Activated naive CD8-positive, alpha-beta T cell treated with anti-CD3 and anti-CD28 coated beads for 36 hours (primary cell): ENCODE results near the gene RAB3A. TPM values are rescaled to one million over a fixed set of nuclear protein-coding genes. Genes with fewer than 3 reads are reported as not detected.
A peak's percentile ranks its signal among the peaks of the same experiment; 100 is the strongest.

Source experiments
- DNase-seq: peaks from one replicate; pipeline ENCODE4 v3.0.0; 2021
- H3K27ac Mint-ChIP-seq: one replicate; pipeline ENCODE4 v1.8.0; 2022; ENCODE audit warnings: mild to moderate bottlenecking, moderate library complexity, mixed read lengths
- H3K27me3 Mint-ChIP-seq: one replicate; pipeline ENCODE4 v1.8.0; 2022; ENCODE audit warnings: mild to moderate bottlenecking, mixed read lengths
- H3K36me3 Mint-ChIP-seq: one replicate; pipeline ENCODE4 v1.8.0; 2021; ENCODE audit warnings: mild to moderate bottlenecking, mixed read lengths
- H3K4me1 Mint-ChIP-seq: one replicate; pipeline ENCODE4 v1.8.0; 2021; ENCODE audit warnings: mixed read lengths
- H3K4me3 Mint-ChIP-seq: one replicate; pipeline ENCODE4 v1.8.0; 2022; ENCODE audit warnings: mild to moderate bottlenecking, moderate library complexity, mixed read lengths
- H3K9me3 Mint-ChIP-seq: one replicate; pipeline ENCODE4 v1.8.0; 2022; ENCODE audit warnings: mixed read lengths
- total RNA-seq, 2 experiments: library from RNA; stranded (reverse); gene quantifications; one replicate each; pipeline ENCODE4 v1.2.3, GENCODE V29; 2021

Gene RAB3A
- total RNA-seq, 2 experiments from 2014 or later: 3.2 to 3.9 TPM

DNA sequence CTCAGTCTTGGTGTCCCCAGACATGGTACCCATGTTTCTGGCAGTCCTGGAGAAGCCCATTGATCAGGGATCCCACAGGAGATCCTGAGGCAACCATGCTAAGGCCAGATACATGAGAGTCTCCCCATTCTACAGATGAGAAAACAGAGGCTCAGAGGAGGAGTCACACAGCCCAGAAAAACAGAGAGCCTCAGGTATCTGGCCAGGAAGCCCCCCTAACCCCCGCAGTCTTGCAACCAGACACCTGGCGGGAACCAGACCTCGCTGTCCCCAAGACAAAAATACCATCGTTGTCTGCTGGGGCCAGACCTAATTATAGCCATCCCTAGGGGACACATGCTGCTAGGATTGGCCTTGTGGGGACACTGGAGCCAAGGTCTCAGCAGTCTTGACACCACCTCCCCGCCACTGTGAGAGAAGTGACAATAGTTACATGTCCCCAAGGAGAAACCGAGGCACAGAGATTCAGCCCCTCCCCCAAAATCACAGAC, 24.0 kb upstream of the RAB3A start:
- Mint-ChIP-seq H3K4me3 (no peak overlapping the region), H3K27ac (no peak overlapping the region), H3K36me3 (no peaks in the 10 kb centered on the region), H3K9me3 (peaks cover 2% of the 10 kb centered on the region), H3K4me1 (peaks cover 29% of the 10 kb centered on the region), H3K27me3 (peaks cover 86% of the 10 kb centered on the region)
- DNase-seq: no peak

- no peak for DNase-seq
- no peak overlapping the region for H3K27ac Mint-ChIP-seq
- no peak overlapping the region for H3K4me3 Mint-ChIP-seq
- H3K27me3 Mint-ChIP-seq: peaks cover 85% of the 10 kb centered on the region
- no peaks in the 10 kb centered on the region for H3K36me3 Mint-ChIP-seq
- peaks cover 24% of the 10 kb centered on the region for H3K4me1 Mint-ChIP-seq
- no peaks in the 10 kb centered on the region for H3K9me3 Mint-ChIP-seq
These were observed 23.3 kb upstream of the RAB3A start for GRCh38 chr19:18226956-18227780.

GRCh38 chr19:18225702-18226468, 22.0 kb upstream of the RAB3A start, which contains the start of gene PDE4C:
Gene PDE4C, minus strand, starts transcription at chr19:18226438. Its CDS starts 23 bp downstream, at chr19:18226415.
- no peak within 1 kb of the TSS for H3K27ac Mint-ChIP-seq
- DNase-seq: no peak
- peaks cover 18% of the 10 kb centered on the region for H3K4me1 Mint-ChIP-seq
- H3K9me3 Mint-ChIP-seq: no peaks in the 10 kb centered on the region
- H3K4me3 Mint-ChIP-seq: no peak within 1 kb of the TSS
- no peaks in the 10 kb centered on the region for H3K36me3 Mint-ChIP-seq
- peaks cover 87% of the 10 kb centered on the region for H3K27me3 Mint-ChIP-seq

GRCh38 chr19:18225355-18225701, 21.5 kb upstream of the RAB3A start:
- Mint-ChIP-seq H3K36me3 (no peaks in the 10 kb centered on the region), H3K27ac (no peak overlapping the region), H3K27me3 (peaks cover 87% of the 10 kb centered on the region), H3K4me3 (no peak overlapping the region), H3K9me3 (no peaks in the 10 kb centered on the region), H3K4me1 (peaks cover 15% of the 10 kb centered on the region)
- DNase-seq: no peak

DNA sequence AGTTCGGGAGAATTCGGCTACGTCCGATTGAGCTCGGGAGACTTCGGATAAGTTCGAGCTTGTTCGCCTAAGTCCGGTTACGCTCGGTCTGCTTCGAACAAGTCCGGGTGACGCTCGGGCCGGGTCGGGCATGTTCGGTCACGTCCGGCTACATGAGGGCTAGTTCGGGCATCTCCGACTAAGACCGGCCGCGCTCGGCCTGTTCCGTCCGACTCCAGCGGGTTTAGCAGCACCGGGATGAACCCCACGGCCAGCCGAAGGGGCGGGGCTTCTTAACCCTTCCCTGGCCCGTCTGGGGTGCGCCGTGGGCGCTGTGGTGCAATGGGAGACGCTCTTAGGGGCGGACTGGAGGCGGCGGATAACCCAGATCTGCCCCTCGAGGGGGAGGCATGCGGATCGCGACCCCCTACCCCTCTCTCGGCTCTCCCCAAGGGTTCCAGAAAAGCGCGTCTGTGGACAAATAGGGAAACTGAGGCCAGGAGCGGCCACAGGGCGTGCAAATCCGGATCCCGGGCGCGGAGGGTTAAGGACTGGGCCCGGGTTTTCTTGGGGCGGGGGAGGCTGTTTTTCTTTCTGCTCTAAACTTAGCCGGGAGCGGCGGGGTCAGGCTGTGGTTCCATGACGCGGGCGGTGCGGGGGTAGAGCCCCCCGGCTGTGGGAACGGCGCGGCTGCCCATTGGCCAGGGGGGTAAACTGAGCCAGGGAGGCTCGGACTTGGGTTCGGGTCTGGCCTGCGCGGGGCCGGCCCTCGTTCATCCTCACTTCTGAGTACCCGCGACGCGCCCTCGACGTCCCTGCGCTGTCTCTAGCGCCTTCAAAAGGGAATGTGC, 20.9 kb upstream of the RAB3A start:
- Mint-ChIP-seq H3K36me3 (no peaks in the 10 kb centered on the region), H3K4me1 (peaks cover 15% of the 10 kb centered on the region), H3K27me3 (peaks cover 85% of the 10 kb centered on the region), H3K27ac (no peak overlapping the region), H3K9me3 (no peaks in the 10 kb centered on the region), H3K4me3 (peak overlapping the region; percentile 79)
- peak; percentile 93 for DNase-seq

- H3K27ac Mint-ChIP-seq: no peak overlapping the region
- peak; percentile 54 for DNase-seq
- H3K4me1 Mint-ChIP-seq: peaks cover 15% of the 10 kb centered on the region
- peaks cover 80% of the 10 kb centered on the region for H3K27me3 Mint-ChIP-seq
- no peaks in the 10 kb centered on the region for H3K9me3 Mint-ChIP-seq
- H3K4me3 Mint-ChIP-seq: peak overlapping the region; percentile 79
- H3K36me3 Mint-ChIP-seq: no peaks in the 10 kb centered on the region
These were observed 20.1 kb upstream of the RAB3A start for GRCh38 chr19:18223860-18224524.

GRCh38 chr19:18221815-18222725, 18.2 kb upstream of the RAB3A start:
- DNase-seq: no peak
- Mint-ChIP-seq H3K36me3 (no peaks in the 10 kb centered on the region), H3K4me1 (peaks cover 15% of the 10 kb centered on the region), H3K4me3 (no peak overlapping the region), H3K9me3 (no peaks in the 10 kb centered on the region), H3K27ac (no peak overlapping the region), H3K27me3 (peaks cover 68% of the 10 kb centered on the region)

DNA sequence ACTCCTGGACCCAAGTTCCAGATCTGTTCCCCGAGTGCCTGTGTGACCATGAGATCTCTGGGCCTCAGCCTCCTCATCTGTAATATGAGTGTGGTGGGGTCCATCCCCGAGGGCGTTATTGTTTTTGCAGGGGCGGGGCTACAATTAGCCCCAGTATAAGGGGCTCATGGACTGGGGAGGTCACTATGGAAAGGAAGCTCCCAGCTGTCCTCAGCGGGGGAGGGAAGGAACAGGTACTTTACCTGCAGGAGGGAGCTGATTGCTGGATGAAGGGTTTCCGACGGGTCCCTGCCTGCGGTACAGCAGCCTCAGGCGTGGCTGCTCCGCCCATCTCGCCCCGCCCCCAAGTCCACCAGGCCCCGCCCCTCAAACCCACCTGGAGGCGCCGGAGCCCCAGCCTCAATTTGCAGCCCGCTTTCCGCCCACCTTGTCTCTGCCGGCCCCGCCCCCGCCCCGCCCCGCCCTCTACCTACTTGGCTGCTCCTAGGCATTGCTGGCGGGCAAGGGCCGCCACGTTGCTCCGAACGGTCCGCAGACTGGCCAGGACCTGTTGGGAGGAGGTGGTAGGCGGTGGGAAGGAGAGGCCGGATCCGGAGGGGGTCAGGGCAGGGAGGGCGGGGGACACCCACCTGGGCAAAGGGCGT, 16.9 kb upstream of the RAB3A start:
- Mint-ChIP-seq H3K27me3 (peaks cover 57% of the 10 kb centered on the region), H3K27ac (no peak overlapping the region), H3K4me3 (no peak overlapping the region), H3K36me3 (no peaks in the 10 kb centered on the region), H3K9me3 (no peaks in the 10 kb centered on the region), H3K4me1 (peaks cover 13% of the 10 kb centered on the region)
- DNase-seq: no peak

- no peak for DNase-seq
- Mint-ChIP-seq H3K27me3 (peaks cover 50% of the 10 kb centered on the region), H3K4me3 (no peak overlapping the region), H3K4me1 (peaks cover 8% of the 10 kb centered on the region), H3K9me3 (no peaks in the 10 kb centered on the region), H3K27ac (no peak overlapping the region), H3K36me3 (no peaks in the 10 kb centered on the region)
These were observed 16.2 kb upstream of the RAB3A start for GRCh38 chr19:18219911-18220631.

DNA sequence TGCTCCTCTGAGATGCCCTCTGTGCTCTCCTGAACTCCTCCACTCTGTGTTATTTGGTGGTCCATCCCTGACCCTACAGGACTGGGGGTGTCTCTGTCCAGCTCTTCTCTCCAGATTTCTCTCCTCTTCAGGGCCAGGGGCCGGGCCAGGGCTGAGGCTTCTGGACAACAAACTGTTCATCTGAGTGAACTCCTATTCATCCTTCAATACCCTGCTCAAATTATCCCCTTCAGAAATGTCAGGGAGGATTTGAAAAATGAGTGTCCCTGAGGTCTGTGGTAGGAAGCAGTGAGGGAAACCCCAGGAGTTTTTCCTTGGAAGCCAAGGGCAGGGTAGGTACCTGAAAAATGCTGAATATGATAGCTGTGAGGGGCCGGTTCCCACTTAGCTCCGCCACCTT, 14.8 kb upstream of the RAB3A start:
- no peaks in the 10 kb centered on the region for H3K36me3 Mint-ChIP-seq
- H3K4me1 Mint-ChIP-seq: no peaks in the 10 kb centered on the region
- no peaks in the 10 kb centered on the region for H3K9me3 Mint-ChIP-seq
- H3K4me3 Mint-ChIP-seq: no peak overlapping the region
- no peak for DNase-seq
- H3K27ac Mint-ChIP-seq: no peak overlapping the region
- peaks cover 36% of the 10 kb centered on the region for H3K27me3 Mint-ChIP-seq

DNA sequence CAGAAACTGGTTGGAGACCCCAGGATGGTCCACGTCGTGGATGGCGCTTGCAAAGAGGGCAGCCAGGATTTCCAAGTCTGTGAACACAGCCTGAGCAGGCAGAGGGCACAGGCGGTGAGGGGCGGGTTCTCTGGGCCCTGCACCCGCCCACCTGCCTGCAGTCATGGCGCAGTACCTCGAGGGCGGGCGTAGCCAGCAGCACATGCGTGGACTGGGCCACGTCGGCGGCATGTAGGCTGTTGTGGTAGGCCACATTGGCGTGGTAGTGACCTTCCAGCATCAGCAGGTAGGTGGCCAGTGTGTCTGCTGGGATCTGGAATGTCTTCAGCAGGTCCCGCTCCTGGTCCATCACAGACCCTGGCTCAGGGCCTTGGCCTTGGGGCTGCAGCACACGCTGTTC, 14.3 kb upstream of the RAB3A start:
- no peaks in the 10 kb centered on the region for H3K4me1 Mint-ChIP-seq
- no peak for DNase-seq
- no peaks in the 10 kb centered on the region for H3K36me3 Mint-ChIP-seq
- peaks cover 31% of the 10 kb centered on the region for H3K27me3 Mint-ChIP-seq
- no peaks in the 10 kb centered on the region for H3K9me3 Mint-ChIP-seq
- H3K27ac Mint-ChIP-seq: no peak overlapping the region
- H3K4me3 Mint-ChIP-seq: no peak overlapping the region

DNA sequence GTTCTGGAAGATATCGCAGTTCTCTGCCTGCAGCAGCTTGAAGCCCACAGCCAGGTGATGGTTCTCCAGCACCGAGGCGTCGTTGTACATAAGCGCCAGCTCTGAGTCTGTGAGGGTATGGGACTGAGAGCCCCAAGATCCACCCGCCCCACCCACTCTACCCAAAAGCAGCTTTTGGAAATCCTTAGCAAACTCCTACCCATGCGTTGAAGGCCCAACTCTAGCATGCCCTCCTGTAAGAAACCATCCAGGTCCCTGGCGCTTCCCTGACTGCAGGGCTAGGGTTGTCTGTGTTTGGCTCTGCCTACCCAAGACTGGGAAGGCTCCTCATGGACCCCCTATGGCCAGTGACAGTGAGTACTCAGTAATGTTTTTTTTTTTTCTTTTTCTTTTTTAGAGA, 12.9 kb upstream of the RAB3A start:
- Mint-ChIP-seq H3K9me3 (no peaks in the 10 kb centered on the region), H3K27ac (no peak overlapping the region), H3K36me3 (no peaks in the 10 kb centered on the region), H3K27me3 (peaks cover 19% of the 10 kb centered on the region), H3K4me1 (no peaks in the 10 kb centered on the region), H3K4me3 (no peak overlapping the region)
- no peak for DNase-seq
